CD14-positive monocyte (primary cell): ENCODE data around the gene DNAAF9. TPM values are rescaled to one million over a fixed set of nuclear protein-coding genes. Genes with fewer than 3 reads are reported as not detected.

Experiments
- DNase-seq, 3 donors: peaks; one replicate each; pipeline ENCODE4 v3.0.0-alpha.2; 2011 to 2022
- H2AFZ ChIP-seq: 2 replicates; pipeline ENCODE4 v1.6.0; 2012; ENCODE audit warnings: mild to moderate bottlenecking, low read depth, low read length, inconsistent platforms; ENCODE audit not compliant: insufficient read depth, poor library complexity, severe bottlenecking
- H3K27ac ChIP-seq, 2 donors: 1 replicate in 1 of 2; 2 replicates in 1 of 2; pipeline ENCODE4 v1.5.1; 2012 to 2013; ENCODE audit warnings: low read length in 2 of 2, control low read depth in 1 of 2, inconsistent platforms in 1 of 2, low read depth in 1 of 2, mild to moderate bottlenecking in 1 of 2
- H3K27me3 ChIP-seq, 2 donors: one replicate each; pipeline versions ENCODE4 v1.6.0 to v1.6.1; 2011 to 2013; ENCODE audit warnings: low read length in 2 of 2; ENCODE audit not compliant: control insufficient read depth in 2 of 2, insufficient read depth in 2 of 2
- H3K36me3 ChIP-seq, 2 donors: replicated peaks in 1 of 2; 1 replicate in 1 of 2; 2 replicates in 1 of 2; pipeline versions ENCODE4 v1.5.1 to v1.6.1; 2012 to 2013; ENCODE audit warnings: low read length in 2 of 2, control low read depth in 1 of 2, inconsistent platforms in 1 of 2, mild to moderate bottlenecking in 1 of 2; ENCODE audit not compliant: insufficient read depth in 2 of 2, control insufficient read depth in 1 of 2
- H3K4me1 ChIP-seq, 2 donors: 1 replicate in 1 of 2; 2 replicates in 1 of 2; pipeline versions ENCODE4 v1.5.1 to v1.6.1; 2012 to 2013; ENCODE audit warnings: low read length in 2 of 2, control low read depth in 1 of 2, inconsistent platforms in 1 of 2, mild to moderate bottlenecking in 1 of 2, moderate library complexity in 1 of 2; ENCODE audit not compliant: insufficient read depth in 2 of 2, control insufficient read depth in 1 of 2
- H3K4me2 ChIP-seq: replicated peaks from 2 replicates; pipeline ENCODE3; 2012; ENCODE audit warnings: low read length, moderate library complexity, mild to moderate bottlenecking; ENCODE audit not compliant: poor library complexity, severe bottlenecking; ENCODE audit errors: extremely low read depth
- H3K4me3 ChIP-seq, 3 experiments: fragments of 200-600 bp in 1 of 3; sonication (generic) in 1 of 3; replicated peaks in 1 of 3; 1 replicate in 2 of 3; 2 replicates in 1 of 3; pipeline ENCODE4 v1.5.1; 2011 to 2013; ENCODE audit warnings: low read length in 3 of 3, mild to moderate bottlenecking in 3 of 3, control low read depth in 2 of 3, low read depth in 2 of 3, inconsistent platforms in 1 of 3, moderate library complexity in 1 of 3
- H3K79me2 ChIP-seq: 2 replicates; pipeline ENCODE4 v1.6.0; 2012; ENCODE audit warnings: mild to moderate bottlenecking, control low read depth, inconsistent platforms, low read length, moderate library complexity; ENCODE audit not compliant: insufficient read depth
- H3K9ac ChIP-seq: 2 replicates; pipeline ENCODE4 v1.6.0; 2017; ENCODE audit warnings: low read length, mild to moderate bottlenecking; ENCODE audit not compliant: insufficient read depth, poor library complexity, severe bottlenecking
- H3K9me3 ChIP-seq, 2 donors: replicated peaks in 1 of 2; 1 replicate in 1 of 2; 2 replicates in 1 of 2; pipeline versions ENCODE4 v1.5.1 to v1.6.1; 2012 to 2013; ENCODE audit warnings: low read length in 2 of 2, control low read depth in 1 of 2; ENCODE audit not compliant: control insufficient read depth in 1 of 2, insufficient read depth in 1 of 2
- H4K20me1 ChIP-seq: 2 replicates; pipeline ENCODE4 v1.6.0; 2012; ENCODE audit warnings: mild to moderate bottlenecking, low read length, control low read depth, moderate library complexity; ENCODE audit not compliant: insufficient read depth
- H3K27ac Mint-ChIP-seq, 7 donors: one replicate each; pipeline ENCODE4 v1.8.0; 2020; ENCODE audit warnings: mild to moderate bottlenecking in 7 of 7, mixed read lengths in 7 of 7, moderate library complexity in 6 of 7, inconsistent platforms in 2 of 7
- H3K27me3 Mint-ChIP-seq, 3 donors: one replicate each; pipeline ENCODE4 v1.8.0; 2021 to 2022; ENCODE audit warnings: low read depth in 3 of 3, mild to moderate bottlenecking in 3 of 3, mixed read lengths in 3 of 3, moderate library complexity in 3 of 3, inconsistent platforms in 1 of 3
- H3K36me3 Mint-ChIP-seq, 2 donors: one replicate each; pipeline ENCODE4 v1.8.0; 2020; ENCODE audit warnings: mixed read lengths in 2 of 2, inconsistent platforms in 1 of 2, mild to moderate bottlenecking in 1 of 2
- H3K4me1 Mint-ChIP-seq: one replicate; pipeline ENCODE4 v1.8.0; 2020; ENCODE audit warnings: mild to moderate bottlenecking, mixed read lengths
- H3K4me3 Mint-ChIP-seq, 2 donors: one replicate each; pipeline ENCODE4 v1.8.0; 2020; ENCODE audit warnings: mild to moderate bottlenecking in 2 of 2, mixed read lengths in 2 of 2, moderate library complexity in 1 of 2
- H3K9me3 Mint-ChIP-seq, 7 donors: one replicate each; pipeline ENCODE4 v1.8.0; 2020 to 2022; ENCODE audit warnings: mixed read lengths in 7 of 7, mild to moderate bottlenecking in 6 of 7, moderate library complexity in 6 of 7, inconsistent platforms in 2 of 7
- CTCF ChIP-seq: fragments of 200-600 bp; IDR thresholded peaks from one replicate; pipeline ENCODE4 v1.8.0; 2022; ENCODE audit warnings: antibody characterized with exemption, mild to moderate bottlenecking
- WGBS: methylation state at CpG from one replicate; pipeline ENCODE4 v1.1.5; 2013; ENCODE audit warnings: missing lambda C conversion rate; ENCODE audit not compliant: insufficient coverage; 5-methylcytosine and 5-hydroxymethylcytosine counted together
- intact Hi-C, 2 donors: fragments of 100-400 bp; cut with micrococcal nuclease; formaldehyde crosslinking; loops; one replicate each; pipeline versions ENCODE4 v1.15.0 to v1.15.1; 2023
- polyA plus RNA-seq, 3 donors: library from polyadenylated mRNA; depleted of rRNA in 1 of 3; unstranded in 2 of 3; stranded (reverse) in 1 of 3; fragments of 300-500 nt in 2 of 3; fragments of >200 nt in 1 of 3; fragmentation: Illumina TruSeq in 2 of 3; gene quantifications; 1 replicate in 2 of 3; 2 replicates in 1 of 3; pipeline ENCODE4 v1.2.3, GENCODE V29; 2012 to 2021

DNAAF9 gene
- polyA plus RNA-seq, 3 donors, result 0.53 to 10.8 (median 1.2) TPM

- WGBS, result no CpG with 5 or more reads among the region's 2 CpGs
- Histone ChIP-seq H2AFZ (no peak overlapping the region), H3K4me2 (no peak overlapping the region), H3K79me2 (no peaks in the 10 kb centered on the region), H4K20me1 (no peaks in the 10 kb centered on the region), H3K36me3 (no peaks in the 10 kb centered on the region), H3K4me3 (no peak overlapping the region), H3K9me3 (no peaks in the 10 kb centered on the region), H3K9ac (no peak overlapping the region), H3K4me1 (peaks cover 14 to 15% of the 10 kb centered on the region in 2 donors), H3K27ac (no peak overlapping the region), H3K27me3 (no peaks in the 10 kb centered on the region)
- H3K27me3 Mint-ChIP-seq, result peaks cover 0 to 3% (median 0%) of the 10 kb centered on the region in 3 donors
- TF ChIP-seq CTCF, result no peak
- H3K4me3 Mint-ChIP-seq, result no peak overlapping the region
- DNase-seq, result no peak
- peaks cover 0 to 7% (median 2%) of the 10 kb centered on the region in 7 donors for H3K9me3 Mint-ChIP-seq
- intact Hi-C loops, result no loop called here
- peaks cover 12% of the 10 kb centered on the region for H3K4me1 Mint-ChIP-seq
- H3K27ac Mint-ChIP-seq, result no peak overlapping the region
- H3K36me3 Mint-ChIP-seq, result peaks cover 0 to 6% of the 10 kb centered on the region in 2 donors
Observed at GRCh38 chr20:3414122-3414521, 6.7 kb upstream of the DNAAF9 start.

DNA sequence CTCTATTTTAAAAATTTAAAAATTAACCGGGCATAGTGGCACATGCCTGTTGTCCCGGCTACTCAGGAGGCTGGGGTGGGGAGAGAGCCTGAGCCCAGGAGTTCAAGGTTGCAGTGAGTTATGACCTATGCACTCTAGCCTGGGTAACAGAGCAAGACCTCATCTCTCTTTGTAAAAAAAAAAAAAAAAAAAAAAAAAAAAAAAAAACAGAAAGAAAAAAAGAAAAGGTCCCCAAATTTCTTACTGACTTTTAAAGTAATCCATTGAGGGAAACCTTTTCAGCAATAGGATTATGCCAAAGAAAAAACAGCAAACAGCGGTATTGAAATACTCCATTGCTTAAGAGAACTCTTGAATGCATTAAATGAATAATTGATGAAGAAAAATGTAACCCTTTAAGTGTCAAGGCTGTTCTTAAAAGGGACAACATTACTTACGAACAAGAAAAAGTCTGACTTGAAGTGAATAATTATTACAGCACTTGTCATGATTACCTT is 6.0 kb upstream of the DNAAF9 start:
- Mint-ChIP-seq H3K27me3 (peaks cover 0 to 3% (median 0%) of the 10 kb centered on the region in 3 donors), H3K36me3 (peaks cover 0 to 6% of the 10 kb centered on the region in 2 donors), H3K27ac (no peak overlapping the region), H3K9me3 (peaks cover 0 to 7% (median 2%) of the 10 kb centered on the region in 7 donors), H3K4me1 (peaks cover 18% of the 10 kb centered on the region), H3K4me3 (no peak overlapping the region)
- Histone ChIP-seq H3K27ac (no peak overlapping the region), H3K36me3 (no peaks in the 10 kb centered on the region), H3K27me3 (no peaks in the 10 kb centered on the region), H3K4me2 (no peak overlapping the region), H3K4me3 (no peak overlapping the region), H2AFZ (no peak overlapping the region), H3K79me2 (no peaks in the 10 kb centered on the region), H3K9me3 (no peaks in the 10 kb centered on the region), H3K9ac (no peak overlapping the region), H3K4me1 (peaks cover 18 to 20% of the 10 kb centered on the region in 2 donors), H4K20me1 (no peaks in the 10 kb centered on the region)
- no CpG with 5 or more reads among the region's 4 CpGs for WGBS
- no peak for TF ChIP-seq CTCF
- DNase-seq, result no peak
- intact Hi-C loops, result no loop called here
